HL-60 (cell line): ENCODE measurements around the gene PPP1CC.

Experiments
- GABPA ChIP-seq: IDR thresholded peaks from 2 replicates; pipeline ENCODE4 v1.6.1; 2012; ENCODE audit warnings: low read depth
- POLR2AphosphoS5 ChIP-seq: IDR thresholded peaks from 2 replicates; pipeline ENCODE4 v1.6.1; 2012; ENCODE audit warnings: low read depth
- SPI1 ChIP-seq: IDR thresholded peaks from 2 replicates; pipeline ENCODE4 v1.6.1; 2012; ENCODE audit warnings: low read depth, mild to moderate bottlenecking, borderline replicate concordance
- TF ChIP-seq, protein P1 (sequence below): IDR thresholded peaks from one replicate; pipeline ENCODE4 v1.5.1; 2011; ENCODE audit warnings: low read length, control low read depth, inconsistent platforms; ENCODE audit not compliant: insufficient read depth
- TF ChIP-seq, protein P2 (sequence below): IDR thresholded peaks from 2 replicates; pipeline ENCODE4 v1.6.1; 2012; ENCODE audit warnings: low read depth; ENCODE audit not compliant: insufficient replicate concordance

- TF ChIP-seq, protein P1, sequence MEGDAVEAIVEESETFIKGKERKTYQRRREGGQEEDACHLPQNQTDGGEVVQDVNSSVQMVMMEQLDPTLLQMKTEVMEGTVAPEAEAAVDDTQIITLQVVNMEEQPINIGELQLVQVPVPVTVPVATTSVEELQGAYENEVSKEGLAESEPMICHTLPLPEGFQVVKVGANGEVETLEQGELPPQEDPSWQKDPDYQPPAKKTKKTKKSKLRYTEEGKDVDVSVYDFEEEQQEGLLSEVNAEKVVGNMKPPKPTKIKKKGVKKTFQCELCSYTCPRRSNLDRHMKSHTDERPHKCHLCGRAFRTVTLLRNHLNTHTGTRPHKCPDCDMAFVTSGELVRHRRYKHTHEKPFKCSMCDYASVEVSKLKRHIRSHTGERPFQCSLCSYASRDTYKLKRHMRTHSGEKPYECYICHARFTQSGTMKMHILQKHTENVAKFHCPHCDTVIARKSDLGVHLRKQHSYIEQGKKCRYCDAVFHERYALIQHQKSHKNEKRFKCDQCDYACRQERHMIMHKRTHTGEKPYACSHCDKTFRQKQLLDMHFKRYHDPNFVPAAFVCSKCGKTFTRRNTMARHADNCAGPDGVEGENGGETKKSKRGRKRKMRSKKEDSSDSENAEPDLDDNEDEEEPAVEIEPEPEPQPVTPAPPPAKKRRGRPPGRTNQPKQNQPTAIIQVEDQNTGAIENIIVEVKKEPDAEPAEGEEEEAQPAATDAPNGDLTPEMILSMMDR: no peak
- no peak for TF ChIP-seq POLR2AphosphoS5
- no peak for TF ChIP-seq GABPA
- TF ChIP-seq, protein P2, sequence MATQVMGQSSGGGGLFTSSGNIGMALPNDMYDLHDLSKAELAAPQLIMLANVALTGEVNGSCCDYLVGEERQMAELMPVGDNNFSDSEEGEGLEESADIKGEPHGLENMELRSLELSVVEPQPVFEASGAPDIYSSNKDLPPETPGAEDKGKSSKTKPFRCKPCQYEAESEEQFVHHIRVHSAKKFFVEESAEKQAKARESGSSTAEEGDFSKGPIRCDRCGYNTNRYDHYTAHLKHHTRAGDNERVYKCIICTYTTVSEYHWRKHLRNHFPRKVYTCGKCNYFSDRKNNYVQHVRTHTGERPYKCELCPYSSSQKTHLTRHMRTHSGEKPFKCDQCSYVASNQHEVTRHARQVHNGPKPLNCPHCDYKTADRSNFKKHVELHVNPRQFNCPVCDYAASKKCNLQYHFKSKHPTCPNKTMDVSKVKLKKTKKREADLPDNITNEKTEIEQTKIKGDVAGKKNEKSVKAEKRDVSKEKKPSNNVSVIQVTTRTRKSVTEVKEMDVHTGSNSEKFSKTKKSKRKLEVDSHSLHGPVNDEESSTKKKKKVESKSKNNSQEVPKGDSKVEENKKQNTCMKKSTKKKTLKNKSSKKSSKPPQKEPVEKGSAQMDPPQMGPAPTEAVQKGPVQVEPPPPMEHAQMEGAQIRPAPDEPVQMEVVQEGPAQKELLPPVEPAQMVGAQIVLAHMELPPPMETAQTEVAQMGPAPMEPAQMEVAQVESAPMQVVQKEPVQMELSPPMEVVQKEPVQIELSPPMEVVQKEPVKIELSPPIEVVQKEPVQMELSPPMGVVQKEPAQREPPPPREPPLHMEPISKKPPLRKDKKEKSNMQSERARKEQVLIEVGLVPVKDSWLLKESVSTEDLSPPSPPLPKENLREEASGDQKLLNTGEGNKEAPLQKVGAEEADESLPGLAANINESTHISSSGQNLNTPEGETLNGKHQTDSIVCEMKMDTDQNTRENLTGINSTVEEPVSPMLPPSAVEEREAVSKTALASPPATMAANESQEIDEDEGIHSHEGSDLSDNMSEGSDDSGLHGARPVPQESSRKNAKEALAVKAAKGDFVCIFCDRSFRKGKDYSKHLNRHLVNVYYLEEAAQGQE: no peak
- TF ChIP-seq SPI1: no peak
These were observed 37.8 kb upstream of the PPP1CC start for GRCh38 chr12:110780448-110780847.
